Stimulated activated CD4-positive, alpha-beta T cell treated with anti-CD3 and anti-CD28 coated beads, Interleukin-12 subunit alpha, Interleukin-12 subunit beta, amount 100 ng/mL, for 48 hours (primary cell): ENCODE measurements around the gene MOB3B.

ENCODE experiments used
- DNase-seq, 3 donors: peaks; one replicate each; pipeline ENCODE4 v3.0.0-alpha.2; 2020; ENCODE audit warnings: low read depth in 2 of 3, low spot score in 1 of 3

The MOB3B gene

DNA sequence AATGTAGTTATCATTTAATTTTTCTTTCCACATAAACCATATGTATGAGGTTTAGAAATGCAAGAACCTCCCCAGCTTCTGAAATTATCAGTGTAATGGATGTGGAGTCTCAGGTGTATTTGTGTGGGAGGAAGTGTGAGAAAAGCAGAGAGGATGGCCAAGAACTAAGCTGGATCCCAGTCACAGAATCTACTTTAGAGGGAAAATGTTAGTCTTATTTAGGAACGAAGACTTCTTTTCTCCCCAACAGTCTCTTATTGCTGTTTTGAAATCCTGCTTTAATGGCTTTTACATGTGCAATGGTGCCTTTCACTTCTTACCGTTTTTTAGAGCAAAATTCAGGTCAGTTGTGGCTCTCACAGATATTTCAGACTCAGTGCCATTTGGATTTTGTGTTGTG is 235.6 kb downstream of the MOB3B start:
- DNase-seq, result no peak

GRCh38 chr9:27292659-27293405 is 236.8 kb downstream of the MOB3B start:
- DNase-seq, result no peak

DNA sequence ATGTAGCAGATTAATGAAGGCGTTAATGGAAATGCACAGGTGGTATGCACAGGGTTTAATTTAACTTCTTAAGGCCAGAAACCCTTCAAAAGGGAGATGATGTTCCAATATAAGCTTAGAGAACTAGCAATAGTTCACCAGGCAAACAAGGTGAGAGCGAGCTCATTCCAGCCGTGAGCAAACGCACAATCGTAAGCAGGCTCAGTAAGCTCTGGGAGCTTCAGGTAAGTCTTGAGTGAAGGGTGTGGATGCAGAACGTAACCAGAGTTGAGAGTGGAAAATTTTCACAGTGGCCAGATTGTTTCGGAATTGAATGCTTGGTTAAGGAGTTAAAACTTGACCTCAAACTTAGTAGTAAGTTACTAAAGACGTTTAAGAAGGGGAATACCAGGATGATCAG is 238.3 kb downstream of the MOB3B start:
- no peak for DNase-seq

GRCh38 chr9:27282269-27282668 is 247.3 kb downstream of the MOB3B start:
- no peak for DNase-seq

DNA sequence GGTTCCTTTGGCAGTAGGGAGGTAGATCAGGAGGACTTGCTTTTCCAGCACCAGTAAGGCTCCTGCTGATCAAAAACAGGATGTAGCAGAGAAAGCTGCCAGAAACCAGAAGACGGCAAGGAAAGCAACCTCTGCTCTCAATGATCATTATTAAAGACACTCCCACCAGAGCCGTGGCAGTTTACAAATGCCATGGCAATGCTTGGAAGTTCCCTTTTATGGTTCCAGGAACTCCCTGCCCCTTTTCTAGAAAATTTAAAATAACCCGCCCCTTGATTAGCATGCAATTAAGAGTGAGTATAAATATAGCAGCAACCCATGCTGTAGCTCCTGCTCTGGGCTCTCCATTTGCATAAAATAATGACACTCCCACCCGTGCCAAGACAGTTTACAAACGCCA is 248.8 kb downstream of the MOB3B start:
- no peak for DNase-seq

DNA sequence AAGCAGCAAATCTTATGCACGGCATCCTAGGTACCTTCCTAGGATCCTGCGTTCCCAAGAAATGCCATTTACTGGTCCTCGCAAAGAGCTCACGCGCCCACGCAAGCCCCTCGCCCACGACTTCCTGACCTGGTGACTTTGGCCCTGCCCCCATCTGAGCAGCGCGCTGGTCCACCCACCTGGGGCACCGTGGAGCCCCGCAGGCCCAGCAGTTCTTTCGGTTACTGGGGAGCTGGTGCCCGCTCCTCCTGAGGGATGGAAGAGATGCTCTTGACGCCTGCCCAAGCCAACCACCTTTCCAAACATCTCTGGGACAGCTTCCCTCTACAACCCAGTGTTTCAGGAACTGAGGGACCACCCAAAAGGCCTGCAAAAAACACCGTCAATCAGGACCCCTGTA is 249.4 kb downstream of the MOB3B start:
- DNase-seq, result no peak

- DNase-seq, result no peak
Measured at GRCh38 chr9:27279611-27280010, 250.0 kb downstream of the MOB3B start.

DNA sequence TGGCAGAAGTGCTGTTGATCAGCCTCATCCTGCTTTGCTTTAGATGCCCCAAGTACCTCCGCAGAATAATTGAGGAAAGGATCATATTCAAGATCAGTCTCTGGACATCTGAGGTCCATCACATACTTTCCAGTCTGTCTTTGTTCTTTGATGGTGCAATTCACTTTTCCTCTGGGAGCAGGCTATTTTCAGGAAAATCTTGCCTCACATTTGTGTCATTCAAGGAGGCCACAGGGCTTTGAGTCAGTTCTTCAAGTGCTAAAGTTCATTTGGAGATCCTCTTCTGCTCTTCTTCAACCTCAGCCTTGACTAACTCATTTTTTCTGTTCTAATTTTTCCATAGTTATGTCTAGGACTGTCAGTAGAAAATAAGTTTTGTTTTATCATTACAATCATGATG is 251.2 kb downstream of the MOB3B start:
- DNase-seq, result no peak

- DNase-seq, result peak in 1 of 3 donors; percentile 8
Measured at GRCh38 chr9:27276193-27277030, 253.2 kb downstream of the MOB3B start.
